ENCODE measurements around the gene KSR2.

- TF ChIP-seq CTCF (IDR thresholded peaks at IDR 0.05; ENCODE audit: low read length) (no peak), EZH2 (IDR thresholded peaks at IDR 0.05; ENCODE audit: borderline replicate concordance, low read length) (no peak)
These were observed 260.9 kb downstream of the KSR2 start for GRCh38 chr12:117707861-117708260.
